GM23338 (cell line): ENCODE results near the gene BCL2L12. TPM values are rescaled to one million over a fixed set of nuclear protein-coding genes. Genes with fewer than 3 reads are reported as not detected.

ENCODE experiments used
- ATAC-seq: fragments of 200-7000 bp; cut with Tn5 transposase; 3 replicates; pipeline ENCODE4 v1.9.1; 2020
- DNase-seq: peaks from one replicate; pipeline ENCODE4 v3.0.0-alpha.2; 2015; ENCODE audit warnings: low spot score
- H2AFZ ChIP-seq: fragments of 200-600 bp; sonication (generic); 2 replicates; pipeline ENCODE4 v1.8.0; 2016; ENCODE audit warnings: antibody characterized with exemption, mild to moderate bottlenecking, moderate library complexity
- H3F3A ChIP-seq: fragments of 200-600 bp; sonication (generic); replicated peaks from 2 replicates; pipeline ENCODE4 v1.8.0; 2017; ENCODE audit warnings: antibody characterized with exemption, mixed run types, low read depth
- H3K27ac ChIP-seq: fragments of 200-600 bp; sonication (generic); 2 replicates; pipeline ENCODE4 v1.6.1; 2016; ENCODE audit warnings: low read depth
- H3K27me3 ChIP-seq: fragments of 200-600 bp; sonication (generic); 2 replicates; pipeline ENCODE4 v1.8.0; 2016; ENCODE audit warnings: mild to moderate bottlenecking, mixed run types, moderate library complexity; ENCODE audit not compliant: insufficient read depth
- H3K36me3 ChIP-seq: fragments of 200-600 bp; sonication (generic); 2 replicates; pipeline ENCODE4 v1.8.0; 2016; ENCODE audit warnings: mild to moderate bottlenecking; ENCODE audit not compliant: insufficient read depth
- H3K4me1 ChIP-seq: fragments of 200-600 bp; sonication (generic); 2 replicates; pipeline ENCODE4 v1.8.0; 2016; ENCODE audit warnings: mild to moderate bottlenecking, moderate library complexity; ENCODE audit not compliant: insufficient read depth
- H3K4me2 ChIP-seq: fragments of 200-600 bp; sonication (generic); 2 replicates; pipeline ENCODE4 v1.7.1; 2017; ENCODE audit warnings: mixed run types
- H3K4me3 ChIP-seq: fragments of 200-600 bp; sonication (generic); 2 replicates; pipeline ENCODE4 v1.6.1; 2016; ENCODE audit warnings: mixed run types
- H3K79me2 ChIP-seq: fragments of 200-600 bp; sonication (generic); replicated peaks from 2 replicates; pipeline ENCODE4 v1.8.0; 2017; ENCODE audit warnings: mild to moderate bottlenecking; ENCODE audit not compliant: insufficient read depth
- H3K9me2 ChIP-seq: fragments of 200-600 bp; sonication (generic); 2 replicates; pipeline ENCODE4 v1.8.0; 2017; ENCODE audit not compliant: insufficient read depth
- H4K20me1 ChIP-seq: fragments of 200-600 bp; sonication (generic); replicated peaks from 2 replicates; pipeline ENCODE4 v1.8.0; 2017; ENCODE audit warnings: mild to moderate bottlenecking; ENCODE audit not compliant: insufficient read depth
- H3K27ac Mint-ChIP-seq: 2 replicates; pipeline ENCODE4 v1.8.0; 2020; ENCODE audit warnings: inconsistent platforms, mild to moderate bottlenecking, moderate library complexity, mixed read lengths
- H3K27me3 Mint-ChIP-seq: 3 replicates; pipeline ENCODE4 v1.8.0; 2022; ENCODE audit warnings: low read depth, mild to moderate bottlenecking, moderate library complexity, mixed read lengths, inconsistent platforms; ENCODE audit not compliant: insufficient read depth, poor library complexity
- H3K36me3 Mint-ChIP-seq: 3 replicates; pipeline ENCODE4 v1.8.0; 2021; ENCODE audit warnings: low read depth, mild to moderate bottlenecking, inconsistent platforms, moderate library complexity, mixed read lengths
- H3K4me1 Mint-ChIP-seq: 3 replicates; pipeline ENCODE4 v1.8.0; 2020; ENCODE audit warnings: mild to moderate bottlenecking, inconsistent platforms, mixed read lengths
- H3K4me3 Mint-ChIP-seq: 3 replicates; pipeline ENCODE4 v1.8.0; 2021; ENCODE audit warnings: moderate library complexity, mild to moderate bottlenecking, inconsistent platforms, mixed read lengths
- H3K9me3 Mint-ChIP-seq: 3 replicates; pipeline ENCODE4 v1.8.0; 2020; ENCODE audit warnings: moderate library complexity, mild to moderate bottlenecking, inconsistent platforms, mixed read lengths
- CREB1 ChIP-seq: fragments of 250-450 bp; sonication (Bioruptor Pico); IDR thresholded peaks from 2 replicates; pipeline ENCODE4 v1.5.0; 2020; ENCODE audit warnings: low read depth, mild to moderate bottlenecking, moderate library complexity
- EZH2 ChIP-seq: fragments of 200-600 bp; sonication (generic); IDR thresholded peaks from one replicate; pipeline ENCODE4 v1.8.0; 2017; ENCODE audit warnings: antibody characterized with exemption, mild to moderate bottlenecking, low read depth; ENCODE audit not compliant: unreplicated experiment
- EZH2phosphoT487 ChIP-seq: fragments of 200-600 bp; sonication (generic); IDR thresholded peaks from one replicate; pipeline ENCODE4 v1.8.1; 2018; ENCODE audit warnings: antibody characterized with exemption; ENCODE audit not compliant: unreplicated experiment
- JUNB ChIP-seq: IDR thresholded peaks from one replicate; pipeline ENCODE4 v1.6.1; 2016; ENCODE audit warnings: antibody characterized with exemption; ENCODE audit not compliant: unreplicated experiment
- NANOG ChIP-seq: IDR thresholded peaks from 2 replicates; pipeline ENCODE4 v1.6.1; 2016; ENCODE audit warnings: antibody characterized with exemption, borderline replicate concordance
- POLR2AphosphoS5 ChIP-seq: IDR thresholded peaks from 2 replicates; pipeline ENCODE4 v1.6.1; 2016; ENCODE audit warnings: antibody characterized with exemption, low read depth
- ZNF114 ChIP-seq: fragments of 250-450 bp; sonication (Bioruptor Pico); IDR thresholded peaks from 2 replicates; pipeline ENCODE4 v1.5.0; 2020; ENCODE audit warnings: mild to moderate bottlenecking, moderate library complexity
- ZNF331 ChIP-seq: fragments of 250-450 bp; sonication (Bioruptor Pico); IDR thresholded peaks from 2 replicates; pipeline ENCODE4 v1.5.0; 2020; ENCODE audit warnings: low read depth, mild to moderate bottlenecking, moderate library complexity
- polyA plus RNA-seq: library from polyadenylated mRNA; unstranded; fragments of >200 nt; fragmentation: Nextera tagmentation; extraction: Ambion mirVana; gene quantifications from 2 replicates; pipeline ENCODE4 v1.2.1, GENCODE V29; 2016
- total RNA-seq: library from RNA; depleted of rRNA; stranded (reverse); fragments of >200 nt; shearing (Covaris generic); gene quantifications from 2 replicates; pipeline ENCODE4 v1.2.3, GENCODE V29; 2014
- TF ChIP-seq, protein P1 (sequence below): fragments of 250-450 bp; sonication (Bioruptor Pico); IDR thresholded peaks from 2 replicates; pipeline ENCODE4 v1.5.0; 2020; ENCODE audit warnings: mild to moderate bottlenecking, moderate library complexity
- TF ChIP-seq, protein P2 (sequence below): IDR thresholded peaks from one replicate; pipeline ENCODE4 v1.6.1; 2018; ENCODE audit warnings: antibody characterized with exemption; ENCODE audit not compliant: unreplicated experiment
- TF ChIP-seq, protein P3 (sequence below): IDR thresholded peaks from 2 replicates; pipeline ENCODE4 v1.6.1; 2016; ENCODE audit warnings: antibody characterized with exemption

The BCL2L12 gene
- total and polyA plus RNA-seq, 2 experiments from 2014 or later = 61.3 to 102 TPM

DNA sequence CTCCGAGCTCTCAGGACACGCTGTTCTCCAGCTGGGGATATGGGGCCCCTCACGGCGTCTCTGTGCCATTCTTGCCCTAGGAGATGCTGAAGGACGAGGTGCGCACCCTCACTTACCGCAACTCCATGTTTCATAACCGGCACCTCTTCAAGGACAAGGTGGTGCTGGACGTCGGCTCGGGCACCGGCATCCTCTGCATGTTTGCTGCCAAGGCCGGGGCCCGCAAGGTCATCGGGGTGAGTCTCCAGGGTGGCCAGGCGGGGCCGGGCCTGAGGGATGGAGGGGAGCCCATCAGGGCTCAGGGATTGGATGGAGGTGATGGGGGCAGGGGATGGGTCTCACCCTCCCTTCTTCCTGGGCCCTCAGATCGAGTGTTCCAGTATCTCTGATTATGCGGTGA, 16.1 kb downstream of the BCL2L12 start (continued):
- TF ChIP-seq, protein P1, sequence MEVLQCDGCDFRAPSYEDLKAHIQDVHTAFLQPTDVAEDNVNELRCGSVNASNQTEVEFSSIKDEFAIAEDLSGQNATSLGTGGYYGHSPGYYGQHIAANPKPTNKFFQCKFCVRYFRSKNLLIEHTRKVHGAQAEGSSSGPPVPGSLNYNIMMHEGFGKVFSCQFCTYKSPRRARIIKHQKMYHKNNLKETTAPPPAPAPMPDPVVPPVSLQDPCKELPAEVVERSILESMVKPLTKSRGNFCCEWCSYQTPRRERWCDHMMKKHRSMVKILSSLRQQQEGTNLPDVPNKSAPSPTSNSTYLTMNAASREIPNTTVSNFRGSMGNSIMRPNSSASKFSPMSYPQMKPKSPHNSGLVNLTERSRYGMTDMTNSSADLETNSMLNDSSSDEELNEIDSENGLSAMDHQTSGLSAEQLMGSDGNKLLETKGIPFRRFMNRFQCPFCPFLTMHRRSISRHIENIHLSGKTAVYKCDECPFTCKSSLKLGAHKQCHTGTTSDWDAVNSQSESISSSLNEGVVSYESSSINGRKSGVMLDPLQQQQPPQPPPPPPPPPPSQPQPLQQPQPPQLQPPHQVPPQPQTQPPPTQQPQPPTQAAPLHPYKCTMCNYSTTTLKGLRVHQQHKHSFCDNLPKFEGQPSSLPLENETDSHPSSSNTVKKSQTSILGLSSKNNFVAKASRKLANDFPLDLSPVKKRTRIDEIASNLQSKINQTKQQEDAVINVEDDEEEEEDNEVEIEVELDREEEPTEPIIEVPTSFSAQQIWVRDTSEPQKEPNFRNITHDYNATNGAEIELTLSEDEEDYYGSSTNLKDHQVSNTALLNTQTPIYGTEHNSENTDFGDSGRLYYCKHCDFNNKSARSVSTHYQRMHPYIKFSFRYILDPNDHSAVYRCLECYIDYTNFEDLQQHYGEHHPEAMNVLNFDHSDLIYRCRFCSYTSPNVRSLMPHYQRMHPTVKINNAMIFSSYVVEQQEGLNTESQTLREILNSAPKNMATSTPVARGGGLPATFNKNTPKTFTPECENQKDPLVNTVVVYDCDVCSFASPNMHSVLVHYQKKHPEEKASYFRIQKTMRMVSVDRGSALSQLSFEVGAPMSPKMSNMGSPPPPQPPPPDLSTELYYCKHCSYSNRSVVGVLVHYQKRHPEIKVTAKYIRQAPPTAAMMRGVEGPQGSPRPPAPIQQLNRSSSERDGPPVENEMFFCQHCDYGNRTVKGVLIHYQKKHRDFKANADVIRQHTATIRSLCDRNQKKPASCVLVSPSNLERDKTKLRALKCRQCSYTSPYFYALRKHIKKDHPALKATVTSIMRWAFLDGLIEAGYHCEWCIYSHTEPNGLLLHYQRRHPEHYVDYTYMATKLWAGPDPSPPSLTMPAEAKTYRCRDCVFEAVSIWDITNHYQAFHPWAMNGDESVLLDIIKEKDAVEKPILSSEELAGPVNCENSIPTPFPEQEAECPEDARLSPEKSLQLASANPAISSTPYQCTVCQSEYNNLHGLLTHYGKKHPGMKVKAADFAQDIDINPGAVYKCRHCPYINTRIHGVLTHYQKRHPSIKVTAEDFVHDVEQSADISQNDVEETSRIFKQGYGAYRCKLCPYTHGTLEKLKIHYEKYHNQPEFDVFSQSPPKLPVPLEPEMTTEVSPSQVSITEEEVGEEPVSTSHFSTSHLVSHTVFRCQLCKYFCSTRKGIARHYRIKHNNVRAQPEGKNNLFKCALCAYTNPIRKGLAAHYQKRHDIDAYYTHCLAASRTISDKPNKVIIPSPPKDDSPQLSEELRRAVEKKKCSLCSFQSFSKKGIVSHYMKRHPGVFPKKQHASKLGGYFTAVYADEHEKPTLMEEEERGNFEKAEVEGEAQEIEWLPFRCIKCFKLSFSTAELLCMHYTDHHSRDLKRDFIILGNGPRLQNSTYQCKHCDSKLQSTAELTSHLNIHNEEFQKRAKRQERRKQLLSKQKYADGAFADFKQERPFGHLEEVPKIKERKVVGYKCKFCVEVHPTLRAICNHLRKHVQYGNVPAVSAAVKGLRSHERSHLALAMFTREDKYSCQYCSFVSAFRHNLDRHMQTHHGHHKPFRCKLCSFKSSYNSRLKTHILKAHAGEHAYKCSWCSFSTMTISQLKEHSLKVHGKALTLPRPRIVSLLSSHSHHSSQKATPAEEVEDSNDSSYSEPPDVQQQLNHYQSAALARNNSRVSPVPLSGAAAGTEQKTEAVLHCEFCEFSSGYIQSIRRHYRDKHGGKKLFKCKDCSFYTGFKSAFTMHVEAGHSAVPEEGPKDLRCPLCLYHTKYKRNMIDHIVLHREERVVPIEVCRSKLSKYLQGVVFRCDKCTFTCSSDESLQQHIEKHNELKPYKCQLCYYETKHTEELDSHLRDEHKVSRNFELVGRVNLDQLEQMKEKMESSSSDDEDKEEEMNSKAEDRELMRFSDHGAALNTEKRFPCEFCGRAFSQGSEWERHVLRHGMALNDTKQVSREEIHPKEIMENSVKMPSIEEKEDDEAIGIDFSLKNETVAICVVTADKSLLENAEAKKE (CRISPR knock-in tag) = no peak
- TF ChIP-seq EZH2 = no peak
- TF ChIP-seq POLR2AphosphoS5 = no peak
- TF ChIP-seq, protein P2, sequence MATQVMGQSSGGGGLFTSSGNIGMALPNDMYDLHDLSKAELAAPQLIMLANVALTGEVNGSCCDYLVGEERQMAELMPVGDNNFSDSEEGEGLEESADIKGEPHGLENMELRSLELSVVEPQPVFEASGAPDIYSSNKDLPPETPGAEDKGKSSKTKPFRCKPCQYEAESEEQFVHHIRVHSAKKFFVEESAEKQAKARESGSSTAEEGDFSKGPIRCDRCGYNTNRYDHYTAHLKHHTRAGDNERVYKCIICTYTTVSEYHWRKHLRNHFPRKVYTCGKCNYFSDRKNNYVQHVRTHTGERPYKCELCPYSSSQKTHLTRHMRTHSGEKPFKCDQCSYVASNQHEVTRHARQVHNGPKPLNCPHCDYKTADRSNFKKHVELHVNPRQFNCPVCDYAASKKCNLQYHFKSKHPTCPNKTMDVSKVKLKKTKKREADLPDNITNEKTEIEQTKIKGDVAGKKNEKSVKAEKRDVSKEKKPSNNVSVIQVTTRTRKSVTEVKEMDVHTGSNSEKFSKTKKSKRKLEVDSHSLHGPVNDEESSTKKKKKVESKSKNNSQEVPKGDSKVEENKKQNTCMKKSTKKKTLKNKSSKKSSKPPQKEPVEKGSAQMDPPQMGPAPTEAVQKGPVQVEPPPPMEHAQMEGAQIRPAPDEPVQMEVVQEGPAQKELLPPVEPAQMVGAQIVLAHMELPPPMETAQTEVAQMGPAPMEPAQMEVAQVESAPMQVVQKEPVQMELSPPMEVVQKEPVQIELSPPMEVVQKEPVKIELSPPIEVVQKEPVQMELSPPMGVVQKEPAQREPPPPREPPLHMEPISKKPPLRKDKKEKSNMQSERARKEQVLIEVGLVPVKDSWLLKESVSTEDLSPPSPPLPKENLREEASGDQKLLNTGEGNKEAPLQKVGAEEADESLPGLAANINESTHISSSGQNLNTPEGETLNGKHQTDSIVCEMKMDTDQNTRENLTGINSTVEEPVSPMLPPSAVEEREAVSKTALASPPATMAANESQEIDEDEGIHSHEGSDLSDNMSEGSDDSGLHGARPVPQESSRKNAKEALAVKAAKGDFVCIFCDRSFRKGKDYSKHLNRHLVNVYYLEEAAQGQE = no peak
- no peak for TF ChIP-seq CREB1 (CRISPR knock-in tag)
- no peak for TF ChIP-seq ZNF114 (CRISPR knock-in tag)

DNA sequence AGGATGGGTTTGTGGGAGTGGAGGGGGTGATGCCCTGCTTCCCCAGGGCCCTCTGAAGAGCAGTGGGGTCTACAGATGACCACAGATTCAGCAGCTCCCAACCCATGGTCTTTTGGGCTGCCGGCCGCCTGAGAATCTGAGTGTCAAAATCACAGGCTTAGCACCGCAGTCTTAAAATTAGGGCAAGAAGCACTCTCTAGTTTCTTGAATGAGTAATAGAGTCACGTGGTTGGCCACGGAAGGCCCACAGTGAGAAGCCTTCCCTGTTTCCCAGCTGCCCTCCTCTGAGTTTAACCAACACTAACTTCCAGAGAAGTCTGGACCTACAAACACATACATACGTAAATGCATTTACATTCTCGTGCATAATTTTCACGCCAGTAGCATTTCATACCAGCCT, 16.5 kb downstream of the BCL2L12 start:
- Histone ChIP-seq H3K79me2 (peaks cover 66% of the 10 kb centered on the region), H3K27ac (peak overlapping the region; percentile 39; the same call in 1 of the 2 replicates), H4K20me1 (peaks cover 57% of the 10 kb centered on the region), H3K36me3 (peaks cover 44% of the 10 kb centered on the region), H3K4me2 (no peak overlapping the region), H3K4me3 (no peak overlapping the region), H3F3A (peaks cover 55% of the 10 kb centered on the region), H2AFZ (no peak overlapping the region), H3K27me3 (no peaks in the 10 kb centered on the region), H3K4me1 (peaks cover 26% of the 10 kb centered on the region), H3K9me2 (no peaks in the 10 kb centered on the region)
- H3K27ac Mint-ChIP-seq = no peak overlapping the region; the same call in 1 of the 2 replicates
- H3K27me3 Mint-ChIP-seq = peaks cover 36% of the 10 kb centered on the region
- no peak for DNase-seq
- ATAC-seq = no peak
- H3K4me1 Mint-ChIP-seq = peaks cover 39% of the 10 kb centered on the region
- peaks cover 59% of the 10 kb centered on the region for H3K36me3 Mint-ChIP-seq
- no peaks in the 10 kb centered on the region for H3K9me3 Mint-ChIP-seq
- no peak overlapping the region for H3K4me3 Mint-ChIP-seq
- TF ChIP-seq CREB1 (CRISPR knock-in tag) (no peak), EZH2phosphoT487 (no peak), JUNB (no peak), ZNF331 (CRISPR knock-in tag) (no peak), ZNF114 (CRISPR knock-in tag) (no peak), NANOG (no peak)
- TF ChIP-seq, protein P3, sequence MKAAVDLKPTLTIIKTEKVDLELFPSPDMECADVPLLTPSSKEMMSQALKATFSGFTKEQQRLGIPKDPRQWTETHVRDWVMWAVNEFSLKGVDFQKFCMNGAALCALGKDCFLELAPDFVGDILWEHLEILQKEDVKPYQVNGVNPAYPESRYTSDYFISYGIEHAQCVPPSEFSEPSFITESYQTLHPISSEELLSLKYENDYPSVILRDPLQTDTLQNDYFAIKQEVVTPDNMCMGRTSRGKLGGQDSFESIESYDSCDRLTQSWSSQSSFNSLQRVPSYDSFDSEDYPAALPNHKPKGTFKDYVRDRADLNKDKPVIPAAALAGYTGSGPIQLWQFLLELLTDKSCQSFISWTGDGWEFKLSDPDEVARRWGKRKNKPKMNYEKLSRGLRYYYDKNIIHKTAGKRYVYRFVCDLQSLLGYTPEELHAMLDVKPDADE = no peak
